NT2/D1 (cell line): ENCODE data around the gene FOXP1.

Experiments used
- SUZ12 ChIP-seq: IDR thresholded peaks from 2 replicates; pipeline ENCODE4 v1.6.1; 2011; ENCODE audit not compliant: insufficient read length, insufficient read depth; ENCODE audit errors: extremely low read depth
- YY1 ChIP-seq: IDR thresholded peaks from 2 replicates; pipeline ENCODE4 v1.6.1; 2011; ENCODE audit not compliant: insufficient read length, insufficient read depth
- ZNF274 ChIP-seq: IDR thresholded peaks from 2 replicates; pipeline ENCODE4 v1.6.1; 2011; ENCODE audit warnings: mild to moderate bottlenecking, low read depth, low read length

- TF ChIP-seq YY1 (no peak), SUZ12 (no peak), ZNF274 (no peak)
Measured at GRCh38 chr3:71443332-71443731, 140.2 kb downstream of the FOXP1 start.
